Activated T-cell treated with anti-CD3 and anti-CD28 coated beads, Interleukin-2, amount 50 U/mL, for 72 hours (primary cell): Measurements from ENCODE around the gene PNPLA8. TPM values are rescaled to one million over a fixed set of nuclear protein-coding genes. Genes with fewer than 3 reads are reported as not detected.
"Not testable (repeated sequence)": the region's sequence is repeated elsewhere in the genome, so short reads cannot be mapped to it uniquely, and the experiment has no call there.

ENCODE experiments used
- ATAC-seq, 2 donors: fragments of 150-1000 bp; cut with Tn5 transposase; replicated peaks in 1 of 2; 2 replicates each; pipeline ENCODE4 v1.10.0; 2021; ENCODE audit warnings: moderate library complexity in 2 of 2, mild to moderate bottlenecking in 1 of 2
- DNase-seq, 2 donors: peaks; one replicate each; pipeline ENCODE4 v3.0.0; 2021 to 2022; ENCODE audit warnings: mixed read lengths in 1 of 2
- H3K27ac Mint-ChIP-seq: one replicate; pipeline ENCODE4 v1.8.0; 2022; ENCODE audit warnings: mild to moderate bottlenecking, moderate library complexity, mixed read lengths
- H3K27me3 Mint-ChIP-seq: one replicate; pipeline ENCODE4 v1.8.0; 2022; ENCODE audit warnings: low read depth, mixed read lengths
- H3K36me3 Mint-ChIP-seq, 2 donors: one replicate each; pipeline ENCODE4 v1.8.0; 2022; ENCODE audit warnings: mixed read lengths in 2 of 2, mild to moderate bottlenecking in 1 of 2; ENCODE audit not compliant: insufficient read depth in 2 of 2
- H3K4me1 Mint-ChIP-seq: one replicate; pipeline ENCODE4 v1.8.0; 2022; ENCODE audit warnings: low read depth, mixed read lengths
- H3K4me3 Mint-ChIP-seq, 2 donors: one replicate each; pipeline ENCODE4 v1.8.0; 2022; ENCODE audit warnings: mild to moderate bottlenecking in 2 of 2, mixed read lengths in 2 of 2, moderate library complexity in 2 of 2
- H3K9me3 Mint-ChIP-seq, 2 donors: one replicate each; pipeline ENCODE4 v1.8.0; 2022; ENCODE audit warnings: mixed read lengths in 2 of 2
- total RNA-seq, 2 donors: library from RNA; stranded (reverse); gene quantifications; one replicate each; pipeline ENCODE4 v1.2.3, GENCODE V29; 2022

PNPLA8 gene
- total RNA-seq, 2 donors from 2014 or later: 23.1 to 29.9 TPM

DNA sequence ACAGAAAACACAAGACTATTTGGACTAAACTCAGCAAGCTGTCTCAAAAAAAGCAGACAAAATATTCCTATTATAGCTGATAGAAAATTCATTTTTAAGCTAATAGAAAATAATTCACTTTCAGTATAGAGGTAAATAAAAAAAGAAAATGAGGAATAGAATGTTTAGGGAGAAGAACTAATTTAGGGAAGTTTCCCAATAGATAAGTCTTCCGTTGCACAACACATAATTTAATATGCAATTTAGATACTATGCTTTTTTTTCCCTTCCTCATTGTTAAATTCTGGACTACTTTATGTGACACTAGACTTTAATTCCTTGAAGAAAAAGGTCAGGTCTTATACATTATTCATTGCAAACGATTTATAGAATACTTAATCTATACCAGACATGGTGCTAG is 10.3 kb downstream of the PNPLA8 start:
- no peak for ATAC-seq
- DNase-seq: no peak
- no peaks in the 10 kb centered on the region for H3K9me3 Mint-ChIP-seq
- H3K36me3 Mint-ChIP-seq: peaks cover 12 to 21% of the 10 kb centered on the region in 2 donors
- peaks cover 5% of the 10 kb centered on the region for H3K4me1 Mint-ChIP-seq
- no peak overlapping the region for H3K27ac Mint-ChIP-seq
- no peak overlapping the region for H3K4me3 Mint-ChIP-seq
- no peaks in the 10 kb centered on the region for H3K27me3 Mint-ChIP-seq

DNA sequence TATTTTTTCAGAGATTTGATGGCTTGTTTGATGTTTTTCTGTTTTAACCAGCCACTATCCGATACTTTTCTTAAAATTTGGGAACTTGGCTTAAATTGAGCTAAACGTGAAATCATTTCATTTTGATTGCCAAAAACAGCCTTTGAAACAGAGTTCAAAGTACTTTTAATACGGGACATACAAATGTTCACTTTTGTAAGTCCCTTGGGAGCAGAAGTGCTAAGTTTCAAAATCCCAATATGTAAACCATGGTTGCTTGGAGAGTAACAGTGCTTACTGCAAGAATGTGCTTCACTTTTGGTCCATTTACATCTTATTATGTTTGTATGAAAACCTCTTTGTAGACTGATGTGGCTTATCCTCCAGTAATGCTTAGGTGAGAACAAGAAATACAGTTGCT is 10.9 kb downstream of the PNPLA8 start:
- H3K4me3 Mint-ChIP-seq: no peak overlapping the region
- ATAC-seq: no peak
- DNase-seq: no peak
- no peaks in the 10 kb centered on the region for H3K27me3 Mint-ChIP-seq
- no peaks in the 10 kb centered on the region for H3K9me3 Mint-ChIP-seq
- H3K4me1 Mint-ChIP-seq: peaks cover 2% of the 10 kb centered on the region
- no peak overlapping the region for H3K27ac Mint-ChIP-seq
- H3K36me3 Mint-ChIP-seq: peaks cover 18 to 26% of the 10 kb centered on the region in 2 donors

DNA sequence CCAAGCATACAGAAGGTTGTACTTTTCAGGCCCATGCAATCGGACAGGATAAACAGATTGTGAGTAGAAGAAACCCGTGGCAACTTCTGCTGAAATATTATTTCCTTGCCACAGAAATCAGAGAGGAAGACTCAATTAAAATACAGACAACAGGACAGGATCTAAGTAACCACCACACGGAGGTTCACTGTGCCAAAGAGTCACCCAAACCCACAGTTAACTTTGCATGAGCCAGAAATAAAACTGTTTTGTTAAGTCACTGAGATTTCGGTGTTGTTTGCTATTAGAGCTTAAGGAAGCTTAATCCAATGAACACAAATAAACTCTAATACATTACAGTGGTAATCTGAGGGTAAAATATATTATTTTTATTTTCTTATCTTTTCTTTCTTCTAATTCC is 14.0 kb downstream of the PNPLA8 start:
- no peak for ATAC-seq
- H3K27me3 Mint-ChIP-seq: no peaks in the 10 kb centered on the region
- no peak overlapping the region for H3K4me3 Mint-ChIP-seq
- DNase-seq: no peak
- H3K9me3 Mint-ChIP-seq: no peaks in the 10 kb centered on the region
- H3K36me3 Mint-ChIP-seq: peaks cover 13 to 16% of the 10 kb centered on the region in 2 donors
- H3K27ac Mint-ChIP-seq: no peak overlapping the region
- H3K4me1 Mint-ChIP-seq: no peaks in the 10 kb centered on the region

GRCh38 chr7:108504576-108504975 is 21.4 kb downstream of the PNPLA8 start:
- not testable (repeated sequence) for H3K4me3 Mint-ChIP-seq, H3K27ac Mint-ChIP-seq, H3K4me1 Mint-ChIP-seq, DNase-seq, H3K27me3 Mint-ChIP-seq, H3K9me3 Mint-ChIP-seq
- peak in 1 of 2 donors; percentile 36 for ATAC-seq
- H3K36me3 Mint-ChIP-seq: peaks cover 6 to 13% of the 10 kb centered on the region in 2 donors

DNA sequence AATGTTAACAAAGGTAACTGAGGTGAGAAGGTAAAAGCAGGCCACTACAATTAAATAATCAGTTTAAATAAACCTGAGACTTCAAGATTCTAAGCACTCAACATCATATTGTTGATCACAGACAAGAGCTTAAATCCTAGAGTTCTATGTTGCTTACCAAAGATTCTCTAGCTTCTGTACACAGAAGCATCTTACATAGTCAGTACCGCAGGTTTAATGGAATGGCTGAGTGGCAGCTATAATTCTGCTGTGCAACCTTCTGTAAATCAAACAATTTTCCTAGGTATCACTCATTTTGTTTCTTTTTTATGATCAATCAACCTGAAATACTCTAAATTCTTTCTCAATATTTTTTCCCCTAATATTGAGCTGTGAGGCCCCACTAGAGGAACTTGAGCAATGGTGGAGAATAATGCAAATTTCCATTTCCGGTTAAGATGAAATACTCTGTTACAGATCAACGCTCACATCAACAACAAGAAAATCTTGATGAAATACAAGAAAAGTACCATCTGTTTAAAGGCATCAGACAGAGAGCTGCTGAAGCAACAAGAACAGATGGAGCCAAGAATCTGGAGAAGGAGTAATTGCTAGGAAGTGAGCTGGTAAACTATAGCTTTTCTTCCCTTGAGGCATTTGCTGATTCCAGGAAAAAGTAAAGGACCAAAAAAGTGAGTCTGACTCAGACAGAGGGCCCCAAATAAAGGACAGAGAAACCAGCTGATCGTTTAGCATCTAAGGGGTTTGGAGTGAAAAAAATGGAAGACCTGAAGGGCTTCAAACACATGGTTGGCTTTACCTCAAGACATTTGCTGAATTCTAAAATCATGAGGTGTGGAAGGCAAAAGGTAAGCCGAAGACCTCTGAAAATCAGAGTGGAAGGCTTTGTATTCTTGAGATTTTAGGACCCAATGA is 22.6 kb downstream of the PNPLA8 start:
- DNase-seq (no peak), ATAC-seq (no peak)
- peak overlapping the region; percentile 70 for H3K27ac Mint-ChIP-seq
- H3K4me1 Mint-ChIP-seq: peaks cover 6% of the 10 kb centered on the region
- H3K36me3 Mint-ChIP-seq: peaks cover 6 to 15% of the 10 kb centered on the region in 2 donors
- no peaks in the 10 kb centered on the region for H3K9me3 Mint-ChIP-seq
- no peaks in the 10 kb centered on the region for H3K27me3 Mint-ChIP-seq
- no peak overlapping the region for H3K4me3 Mint-ChIP-seq

DNA sequence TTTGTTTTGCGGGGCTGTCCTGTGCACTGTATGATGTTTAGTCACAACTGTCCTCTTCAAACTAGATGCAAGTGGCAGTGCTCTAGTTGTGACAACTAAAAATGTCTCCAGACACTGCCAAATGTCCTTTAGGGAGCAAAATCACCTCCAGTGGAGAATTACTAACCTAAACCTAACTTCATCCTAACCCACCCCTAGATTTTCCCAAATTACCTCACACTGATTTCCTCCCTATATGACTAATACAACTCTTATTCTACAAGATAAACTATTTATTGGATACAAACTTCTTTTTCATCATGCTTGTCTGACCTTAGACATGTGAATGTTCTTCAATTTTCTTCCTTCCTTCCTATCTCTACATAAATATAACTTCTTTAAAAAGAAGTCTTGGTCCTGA is 26.4 kb downstream of the PNPLA8 start:
- peaks cover 2% of the 10 kb centered on the region for H3K4me1 Mint-ChIP-seq
- no peak overlapping the region for H3K4me3 Mint-ChIP-seq
- H3K27ac Mint-ChIP-seq: peak overlapping the region; percentile 89
- H3K9me3 Mint-ChIP-seq: no peaks in the 10 kb centered on the region
- no peak for DNase-seq
- ATAC-seq: no peak
- H3K27me3 Mint-ChIP-seq: no peaks in the 10 kb centered on the region
- H3K36me3 Mint-ChIP-seq: peaks cover 8 to 14% of the 10 kb centered on the region in 2 donors

- DNase-seq (no peak), ATAC-seq (no peak)
- peaks cover 8 to 14% of the 10 kb centered on the region in 2 donors for H3K36me3 Mint-ChIP-seq
- H3K4me1 Mint-ChIP-seq: no peaks in the 10 kb centered on the region
- H3K9me3 Mint-ChIP-seq: no peaks in the 10 kb centered on the region
- H3K4me3 Mint-ChIP-seq: no peak overlapping the region
- no peak overlapping the region for H3K27ac Mint-ChIP-seq
- H3K27me3 Mint-ChIP-seq: no peaks in the 10 kb centered on the region
Observed at GRCh38 chr7:108498481-108498880, 27.5 kb downstream of the PNPLA8 start.

DNA sequence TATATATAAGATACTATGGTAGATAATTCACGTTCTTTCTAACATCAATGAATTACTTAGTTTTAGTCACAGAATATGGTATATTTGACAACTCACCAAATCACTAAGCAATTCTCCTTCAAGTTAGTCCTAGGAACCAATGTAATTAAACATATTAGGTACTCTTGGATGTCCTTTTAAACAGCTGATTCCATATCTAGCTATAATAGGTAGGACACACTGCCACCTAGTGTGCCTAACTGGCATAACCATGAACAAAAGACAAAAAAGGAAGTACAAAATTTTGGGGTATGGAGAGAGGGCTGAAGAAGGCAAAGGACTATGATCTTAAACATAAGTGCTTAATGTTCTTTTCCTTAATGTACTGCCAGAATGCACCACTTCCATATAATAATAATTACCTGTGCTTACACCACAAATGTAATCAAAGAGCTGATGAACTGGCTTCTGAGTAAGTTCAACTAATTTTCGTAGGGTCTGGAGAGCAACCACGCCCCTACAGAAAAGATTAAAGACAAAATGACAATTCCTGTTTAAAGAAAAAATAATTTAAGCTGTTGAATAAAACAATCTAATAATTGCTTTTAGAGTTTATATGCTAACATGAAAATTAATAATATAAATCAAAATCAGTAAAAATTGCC is 28.7 kb downstream of the PNPLA8 start:
- ATAC-seq: peak in 1 of 2 donors; percentile 42
- peak; percentile 36 to 43 for DNase-seq
- no peak overlapping the region for H3K4me3 Mint-ChIP-seq
- peaks cover 6 to 12% of the 10 kb centered on the region in 2 donors for H3K36me3 Mint-ChIP-seq
- no peaks in the 10 kb centered on the region for H3K9me3 Mint-ChIP-seq
- H3K27me3 Mint-ChIP-seq: no peaks in the 10 kb centered on the region
- no peak overlapping the region for H3K27ac Mint-ChIP-seq
- peaks cover 5% of the 10 kb centered on the region for H3K4me1 Mint-ChIP-seq

GRCh38 chr7:108492742-108493141 is 33.2 kb downstream of the PNPLA8 start:
- H3K9me3 Mint-ChIP-seq: no peaks in the 10 kb centered on the region
- H3K4me3 Mint-ChIP-seq: no peak overlapping the region
- peaks cover 5% of the 10 kb centered on the region for H3K4me1 Mint-ChIP-seq
- no peak overlapping the region for H3K27ac Mint-ChIP-seq
- ATAC-seq (no peak), DNase-seq (no peak)
- H3K27me3 Mint-ChIP-seq: no peaks in the 10 kb centered on the region
- peaks cover 4 to 5% of the 10 kb centered on the region in 2 donors for H3K36me3 Mint-ChIP-seq

DNA sequence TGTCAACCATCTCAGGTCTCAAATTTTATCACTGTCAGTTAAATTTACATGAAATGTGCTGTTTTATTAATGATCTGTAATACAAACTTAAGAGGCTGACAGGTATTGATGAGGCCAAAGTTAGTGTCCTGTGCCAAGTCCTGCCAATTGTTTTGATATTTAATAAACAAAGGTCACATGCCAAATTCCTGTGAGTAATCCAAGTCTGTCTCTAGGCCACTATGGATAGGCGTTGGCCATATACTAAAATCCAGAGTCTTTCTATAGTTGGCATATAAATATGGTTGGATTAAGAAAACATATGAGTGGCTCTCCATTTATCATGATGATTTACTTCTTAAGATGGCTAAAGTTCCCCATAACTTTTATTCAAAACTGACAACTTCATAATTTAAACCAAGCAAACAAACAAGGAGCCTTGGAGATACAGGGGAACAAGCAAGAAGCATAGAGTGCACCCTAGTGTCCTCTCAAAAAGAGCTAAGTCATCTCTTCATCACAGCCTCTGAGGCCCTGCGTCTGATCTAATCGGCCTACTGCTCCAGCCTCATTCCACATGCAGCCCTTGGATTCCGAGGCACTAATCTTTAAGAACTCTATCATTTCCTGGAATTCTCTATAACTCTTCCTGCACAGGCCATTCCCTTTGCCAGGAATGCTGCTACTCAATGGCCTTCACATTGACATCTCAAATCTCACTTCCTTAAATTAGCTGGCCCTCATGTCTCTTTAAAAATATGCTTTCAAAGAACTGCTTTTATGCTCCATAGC is 37.0 kb downstream of the PNPLA8 start:
- H3K9me3 Mint-ChIP-seq: no peaks in the 10 kb centered on the region

DNA sequence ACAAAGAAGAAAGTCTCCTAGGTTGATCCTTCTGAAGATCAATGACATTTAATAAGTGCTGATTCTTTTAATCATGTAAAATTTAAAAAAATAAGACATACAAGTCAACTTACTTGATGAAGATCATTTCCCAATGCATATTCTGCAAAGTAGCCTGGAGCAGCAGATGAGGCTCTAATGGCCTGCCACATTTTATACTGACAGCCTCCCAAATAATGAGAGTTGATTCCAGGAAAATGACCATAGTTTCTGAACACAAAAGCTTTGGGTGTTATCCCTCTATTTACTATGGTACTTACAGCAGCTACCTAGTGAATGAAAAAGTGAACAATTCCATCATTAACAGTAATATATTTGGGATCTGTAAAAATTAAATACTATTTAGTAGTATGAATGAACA is 38.3 kb downstream of the PNPLA8 start:
- Mint-ChIP-seq H3K9me3 (no peaks in the 10 kb centered on the region), H3K4me1 (peaks cover under 1% of the 10 kb centered on the region), H3K27ac (no peak overlapping the region), H3K27me3 (no peaks in the 10 kb centered on the region), H3K36me3 (peaks cover 0 to 2% of the 10 kb centered on the region in 2 donors), H3K4me3 (no peak overlapping the region)
- no peak for ATAC-seq
- no peak for DNase-seq

More for the DNA sequence above, 37.0 kb downstream of the PNPLA8 start:
- no peak for DNase-seq
- ATAC-seq: no peak
- Mint-ChIP-seq H3K4me3 (no peak overlapping the region), H3K27ac (no peak overlapping the region), H3K27me3 (no peaks in the 10 kb centered on the region), H3K4me1 (peaks cover 5% of the 10 kb centered on the region), H3K36me3 (peaks cover 0 to 2% of the 10 kb centered on the region in 2 donors)

DNA sequence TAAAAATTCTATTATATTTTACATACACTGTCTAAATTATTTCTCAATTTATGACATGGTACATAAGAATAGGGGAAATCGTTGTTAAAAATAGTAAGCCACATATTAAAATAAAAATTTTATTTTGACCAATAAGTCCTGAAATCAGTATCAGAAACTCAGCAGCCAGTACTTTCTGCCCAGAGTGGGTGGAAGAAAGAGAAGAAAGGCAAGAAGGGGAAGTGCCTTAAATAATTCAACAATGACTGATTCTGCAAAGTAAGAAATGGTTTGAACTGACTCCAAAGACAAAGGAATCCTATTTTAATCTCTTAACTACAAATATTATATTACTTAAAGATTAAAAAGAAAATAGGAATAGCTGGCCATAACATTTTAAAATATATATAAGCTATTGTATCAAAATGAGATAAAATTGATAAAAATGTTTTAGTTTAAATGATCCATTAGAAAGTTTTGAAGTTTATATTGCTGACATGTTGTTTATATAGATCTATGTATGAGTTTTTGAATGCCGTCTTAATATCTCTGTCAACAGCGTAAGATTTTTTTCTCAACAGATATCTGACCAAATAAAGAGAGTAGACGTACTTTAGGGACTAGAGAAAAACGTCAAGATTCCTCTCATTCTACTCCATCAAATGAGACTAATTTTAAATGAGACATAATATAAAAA is 39.5 kb downstream of the PNPLA8 start:
- H3K36me3 Mint-ChIP-seq: peaks cover 0 to 2% of the 10 kb centered on the region in 2 donors
- H3K9me3 Mint-ChIP-seq: no peaks in the 10 kb centered on the region
- DNase-seq (no peak), ATAC-seq (no peak)
- no peak overlapping the region for H3K4me3 Mint-ChIP-seq
- H3K4me1 Mint-ChIP-seq: no peaks in the 10 kb centered on the region
- no peaks in the 10 kb centered on the region for H3K27me3 Mint-ChIP-seq
- no peak overlapping the region for H3K27ac Mint-ChIP-seq
